Liver (tissue), 9 donors: Measurements from ENCODE around the gene GPALPP1. TPM values are rescaled to one million over a fixed set of nuclear protein-coding genes. Genes with fewer than 3 reads are reported as not detected.

ENCODE experiments used
- DNase-seq: peaks from one replicate; pipeline ENCODE4 v3.0.0-alpha.2; 2017; ENCODE audit warnings: low spot score
- H3K27ac ChIP-seq, 2 donors: one replicate each; pipeline ENCODE4 v1.7.0; 2013; ENCODE audit warnings: inconsistent platforms in 2 of 2, low read length in 2 of 2, control low read depth in 1 of 2, low read depth in 1 of 2, mild to moderate bottlenecking in 1 of 2
- H3K27me3 ChIP-seq, 4 donors: one replicate each; pipeline versions ENCODE4 v1.6.1 to v1.7.0; 2013; ENCODE audit warnings: low read length in 3 of 4, inconsistent platforms in 1 of 4, mild to moderate bottlenecking in 1 of 4, moderate library complexity in 1 of 4; ENCODE audit not compliant: control insufficient read depth in 4 of 4, insufficient read depth in 4 of 4
- H3K36me3 ChIP-seq, 4 donors: one replicate each; pipeline versions ENCODE4 v1.6.1 to v1.7.0; 2013; ENCODE audit warnings: low read length in 3 of 4, mild to moderate bottlenecking in 3 of 4, low read depth in 1 of 4, moderate library complexity in 1 of 4; ENCODE audit not compliant: control insufficient read depth in 4 of 4, insufficient read depth in 3 of 4
- H3K4me1 ChIP-seq, 4 donors: one replicate each; pipeline versions ENCODE4 v1.6.1 to v1.7.0; 2013; ENCODE audit warnings: low read length in 3 of 4, mild to moderate bottlenecking in 3 of 4, moderate library complexity in 1 of 4; ENCODE audit not compliant: control insufficient read depth in 4 of 4, insufficient read depth in 4 of 4
- H3K4me3 ChIP-seq, 3 donors: one replicate each; pipeline versions ENCODE4 v1.6.1 to v1.7.0; 2013; ENCODE audit warnings: low read length in 3 of 3, control low read depth in 1 of 3, low read depth in 1 of 3, mild to moderate bottlenecking in 1 of 3
- H3K9ac ChIP-seq, 2 donors: one replicate each; pipeline ENCODE4 v1.7.0; 2013; ENCODE audit warnings: low read length in 2 of 2, mild to moderate bottlenecking in 2 of 2, moderate library complexity in 2 of 2, control low read depth in 1 of 2, low read depth in 1 of 2
- H3K9me3 ChIP-seq, 4 donors: one replicate each; pipeline versions ENCODE4 v1.6.1 to v1.7.0; 2013; ENCODE audit warnings: low read length in 3 of 4; ENCODE audit not compliant: control insufficient read depth in 4 of 4
- ATF3 ChIP-seq: IDR thresholded peaks from 2 replicates; pipeline ENCODE4 v1.6.1; 2016; ENCODE audit warnings: antibody characterized with exemption
- CTCF ChIP-seq: fragments of 150-350 bp; IDR thresholded peaks from 2 replicates; pipeline ENCODE4 v1.5.1; 2017; ENCODE audit warnings: improper control_type of control experiment, low read depth, low read length; ENCODE audit not compliant: missing input control
- EGR1 ChIP-seq, 2 donors: IDR thresholded peaks; 2 replicates each; pipeline ENCODE4 v1.6.1; 2016 to 2018; ENCODE audit warnings: antibody characterized with exemption in 2 of 2, low read depth in 2 of 2
- FOXA1 ChIP-seq: IDR thresholded peaks from 2 replicates; pipeline ENCODE4 v1.6.1; 2016; ENCODE audit warnings: antibody characterized with exemption
- FOXA2 ChIP-seq: IDR thresholded peaks from 2 replicates; pipeline ENCODE4 v1.6.1; 2016; ENCODE audit warnings: antibody characterized with exemption
- GABPA ChIP-seq, 2 donors: IDR thresholded peaks in 1 of 2; conservative IDR thresholded peaks in 1 of 2; 2 replicates each; pipeline ENCODE4 v1.6.1; 2016; ENCODE audit warnings: antibody characterized with exemption in 2 of 2, mild to moderate bottlenecking in 1 of 2, moderate library complexity in 1 of 2
- HNF4A ChIP-seq, 2 donors: conservative IDR thresholded peaks; 2 replicates each; pipeline ENCODE4 v1.6.1; 2016; ENCODE audit warnings: antibody characterized with exemption in 2 of 2, mild to moderate bottlenecking in 2 of 2
- HNF4G ChIP-seq: IDR thresholded peaks from 2 replicates; pipeline ENCODE4 v1.6.1; 2016; ENCODE audit warnings: antibody characterized with exemption
- JUND ChIP-seq, 2 donors: IDR thresholded peaks; 2 replicates each; pipeline ENCODE4 v1.6.1; 2016; ENCODE audit warnings: antibody characterized with exemption in 2 of 2
- NR2F2 ChIP-seq: IDR thresholded peaks from 2 replicates; pipeline ENCODE4 v1.6.1; 2016; ENCODE audit warnings: antibody characterized with exemption
- RAD21 ChIP-seq, 2 donors: IDR thresholded peaks; 2 replicates each; pipeline ENCODE4 v1.6.1; 2016; ENCODE audit warnings: antibody characterized with exemption in 2 of 2, mild to moderate bottlenecking in 2 of 2
- REST ChIP-seq: IDR thresholded peaks from 2 replicates; pipeline ENCODE4 v1.6.1; 2016; ENCODE audit warnings: antibody characterized with exemption, mild to moderate bottlenecking
- RXRA ChIP-seq, 2 donors: IDR thresholded peaks; 2 replicates each; pipeline ENCODE4 v1.6.1; 2017 to 2018; ENCODE audit warnings: antibody characterized with exemption in 2 of 2, mild to moderate bottlenecking in 1 of 2
- SP1 ChIP-seq: IDR thresholded peaks from 2 replicates; pipeline ENCODE4 v1.6.1; 2018; ENCODE audit warnings: antibody characterized with exemption, mild to moderate bottlenecking
- TAF1 ChIP-seq: conservative IDR thresholded peaks from 2 replicates; pipeline ENCODE4 v1.6.1; 2016; ENCODE audit warnings: antibody characterized with exemption, mild to moderate bottlenecking
- YY1 ChIP-seq: IDR thresholded peaks from 2 replicates; pipeline ENCODE4 v1.6.1; 2016; ENCODE audit warnings: antibody characterized with exemption, mild to moderate bottlenecking
- ZBTB33 ChIP-seq: IDR thresholded peaks from 2 replicates; pipeline ENCODE4 v1.6.1; 2016; ENCODE audit warnings: antibody characterized with exemption
- WGBS: extraction: QIAGEN DNeasy Blood & Tissue Kit; methylation state at CpG from one replicate; pipeline ENCODE4 v1.1.7; 2013; 5-methylcytosine and 5-hydroxymethylcytosine counted together
- polyA plus RNA-seq, 2 donors: library from polyadenylated mRNA; stranded (reverse) in 1 of 2; unstranded in 1 of 2; fragments of 200-250 nt in 1 of 2; fragments of >200 nt in 1 of 2; fragmentation: Nextera tagmentation in 1 of 2; extraction: Ambion mirVana in 1 of 2; gene quantifications; one replicate each; pipeline versions ENCODE4 v1.2.1 to v1.2.3, GENCODE V29; 2013 to 2015
- total RNA-seq, 2 donors: library from RNA; depleted of rRNA; stranded (reverse); fragments of >200 nt; gene quantifications; one replicate each; pipeline ENCODE4 v1.2.3, GENCODE V29; 2014
- donor health status: healthy.
- donor health status: healthy.
- donor health status: healthy.
- donor health status: healthy.
- donor health status: healthy.

GPALPP1 gene
- total and polyA plus RNA-seq, 4 donors: 4.7 to 15.7 (median 10.0) TPM

GRCh38 chr13:45021250-45021649, 31.9 kb downstream of the GPALPP1 start:
- DNase-seq: no peak
- no peak for TF ChIP-seq GABPA (IDR thresholded peaks at IDR 0.05 in 1 of 2, conservative IDR thresholded peaks at IDR 0.05 in 1 of 2)
- TF ChIP-seq HNF4A (conservative IDR thresholded peaks at IDR 0.05): no peak
- TF ChIP-seq SP1: no peak
- no peak for TF ChIP-seq CTCF
- TF ChIP-seq NR2F2: no peak
- TF ChIP-seq TAF1: no peak
- TF ChIP-seq RXRA (IDR thresholded peaks at IDR 0.05): no peak
- no peak for TF ChIP-seq RAD21 (IDR thresholded peaks at IDR 0.05)
- no peaks in the 10 kb centered on the region for H3K27me3 ChIP-seq
- no peak overlapping the region for H3K4me3 ChIP-seq
- H3K27ac ChIP-seq: no peak overlapping the region
- 93% methylated on average over 3 of the region's 3 CpGs for WGBS
- peaks cover 2 to 32% (median 13%) of the 10 kb centered on the region in 4 donors for H3K36me3 ChIP-seq
- H3K4me1 ChIP-seq: no peaks in the 10 kb centered on the region
- H3K9ac ChIP-seq: no peak overlapping the region
- no peaks in the 10 kb centered on the region for H3K9me3 ChIP-seq

GRCh38 chr13:45024847-45025246, 35.5 kb downstream of the GPALPP1 start:
- no peak for DNase-seq
- no peaks in the 10 kb centered on the region for H3K9me3 ChIP-seq
- 98% methylated on average over 2 of the region's 2 CpGs for WGBS
- H3K9ac ChIP-seq: no peak overlapping the region
- no peak for TF ChIP-seq FOXA2
- TF ChIP-seq ZBTB33: no peak
- no peak for TF ChIP-seq ATF3
- TF ChIP-seq REST: no peak
- TF ChIP-seq NR2F2: no peak
- TF ChIP-seq SP1: no peak
- TF ChIP-seq TAF1: no peak
- TF ChIP-seq GABPA (IDR thresholded peaks at IDR 0.05 in 1 of 2, conservative IDR thresholded peaks at IDR 0.05 in 1 of 2): no peak
- no peak for TF ChIP-seq RXRA (IDR thresholded peaks at IDR 0.05)
- TF ChIP-seq RAD21 (IDR thresholded peaks at IDR 0.05): no peak
- no peak for TF ChIP-seq FOXA1
- no peak for TF ChIP-seq HNF4A (conservative IDR thresholded peaks at IDR 0.05)
- no peak for TF ChIP-seq HNF4G
- TF ChIP-seq YY1: no peak
- no peak for TF ChIP-seq JUND (IDR thresholded peaks at IDR 0.05)
- no peak for TF ChIP-seq EGR1 (IDR thresholded peaks at IDR 0.05; ENCODE audit: low read depth in 2 of 2)
- no peak for TF ChIP-seq CTCF
- H3K4me1 ChIP-seq: no peaks in the 10 kb centered on the region
- no peak overlapping the region for H3K4me3 ChIP-seq
- H3K27me3 ChIP-seq: no peaks in the 10 kb centered on the region
- H3K36me3 ChIP-seq: peaks cover 5 to 43% (median 14%) of the 10 kb centered on the region in 4 donors
- no peak overlapping the region for H3K27ac ChIP-seq
